IPS-15b (cell line): Measurements from ENCODE around the gene DLGAP1.

ENCODE experiments used
- H3K27me3 ChIP-seq: one replicate; pipeline ENCODE4 v1.6.1; 2013; ENCODE audit warnings: low read length; ENCODE audit not compliant: control insufficient read depth, insufficient read depth
- H3K36me3 ChIP-seq: one replicate; pipeline ENCODE4 v1.6.1; 2013; ENCODE audit warnings: low read length; ENCODE audit not compliant: control insufficient read depth, insufficient read depth
- H3K4me1 ChIP-seq: one replicate; pipeline ENCODE4 v1.6.1; 2013; ENCODE audit warnings: mild to moderate bottlenecking, low read length; ENCODE audit not compliant: control insufficient read depth, insufficient read depth
- H3K4me3 ChIP-seq: one replicate; pipeline ENCODE4 v1.5.1; 2013; ENCODE audit warnings: low read depth, low read length
- H3K9ac ChIP-seq: one replicate; pipeline ENCODE4 v1.6.1; 2013; ENCODE audit warnings: low read depth, mild to moderate bottlenecking, low read length
- H3K9me3 ChIP-seq: one replicate; pipeline ENCODE4 v1.6.1; 2013; ENCODE audit warnings: mild to moderate bottlenecking, low read length; ENCODE audit not compliant: control insufficient read depth, insufficient read depth

DLGAP1 gene

GRCh38 chr18:3892152-3892551 lies 563.0 kb downstream of the DLGAP1 start:
- H3K36me3 ChIP-seq: no peaks in the 10 kb centered on the region
- no peak overlapping the region for H3K9ac ChIP-seq
- no peak overlapping the region for H3K4me3 ChIP-seq

GRCh38 chr18:3891245-3891644 lies 563.9 kb downstream of the DLGAP1 start:
- Histone ChIP-seq H3K27me3 (no peaks in the 10 kb centered on the region), H3K4me3 (no peak overlapping the region), H3K9me3 (no peaks in the 10 kb centered on the region), H3K36me3 (no peaks in the 10 kb centered on the region), H3K4me1 (no peaks in the 10 kb centered on the region), H3K9ac (no peak overlapping the region)

More at GRCh38 chr18:3892152-3892551, 563.0 kb downstream of the DLGAP1 start:
- Histone ChIP-seq H3K27me3 (no peaks in the 10 kb centered on the region), H3K4me1 (no peaks in the 10 kb centered on the region), H3K9me3 (no peaks in the 10 kb centered on the region)

- Histone ChIP-seq H3K27me3 (no peaks in the 10 kb centered on the region), H3K9me3 (no peaks in the 10 kb centered on the region), H3K36me3 (no peaks in the 10 kb centered on the region), H3K4me3 (no peak overlapping the region), H3K9ac (peak overlapping the region; percentile 13), H3K4me1 (no peaks in the 10 kb centered on the region)
These were observed 565.3 kb downstream of the DLGAP1 start for GRCh38 chr18:3889803-3890202.

DNA sequence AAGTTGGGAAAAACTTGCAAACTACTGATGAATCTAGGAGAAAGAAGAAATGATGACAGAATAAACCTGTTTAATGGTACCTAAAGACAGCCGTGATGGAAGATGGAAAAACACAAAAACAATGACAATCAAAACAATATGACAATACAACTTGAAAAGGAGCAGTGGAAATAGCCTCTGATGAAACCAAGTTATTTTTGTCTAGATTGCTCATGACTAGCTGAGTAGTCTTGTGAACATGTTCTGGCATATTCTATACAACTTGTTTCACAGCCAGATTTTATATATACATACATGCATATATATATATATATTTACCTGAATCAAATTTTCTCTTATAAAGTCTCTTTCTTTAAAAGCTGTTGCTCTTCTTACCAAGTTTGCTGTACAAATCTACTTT lies 566.0 kb downstream of the DLGAP1 start:
- no peak overlapping the region for H3K9ac ChIP-seq
- no peaks in the 10 kb centered on the region for H3K27me3 ChIP-seq
- no peaks in the 10 kb centered on the region for H3K9me3 ChIP-seq
- H3K4me1 ChIP-seq: no peaks in the 10 kb centered on the region
- H3K4me3 ChIP-seq: no peak overlapping the region
- no peaks in the 10 kb centered on the region for H3K36me3 ChIP-seq

DNA sequence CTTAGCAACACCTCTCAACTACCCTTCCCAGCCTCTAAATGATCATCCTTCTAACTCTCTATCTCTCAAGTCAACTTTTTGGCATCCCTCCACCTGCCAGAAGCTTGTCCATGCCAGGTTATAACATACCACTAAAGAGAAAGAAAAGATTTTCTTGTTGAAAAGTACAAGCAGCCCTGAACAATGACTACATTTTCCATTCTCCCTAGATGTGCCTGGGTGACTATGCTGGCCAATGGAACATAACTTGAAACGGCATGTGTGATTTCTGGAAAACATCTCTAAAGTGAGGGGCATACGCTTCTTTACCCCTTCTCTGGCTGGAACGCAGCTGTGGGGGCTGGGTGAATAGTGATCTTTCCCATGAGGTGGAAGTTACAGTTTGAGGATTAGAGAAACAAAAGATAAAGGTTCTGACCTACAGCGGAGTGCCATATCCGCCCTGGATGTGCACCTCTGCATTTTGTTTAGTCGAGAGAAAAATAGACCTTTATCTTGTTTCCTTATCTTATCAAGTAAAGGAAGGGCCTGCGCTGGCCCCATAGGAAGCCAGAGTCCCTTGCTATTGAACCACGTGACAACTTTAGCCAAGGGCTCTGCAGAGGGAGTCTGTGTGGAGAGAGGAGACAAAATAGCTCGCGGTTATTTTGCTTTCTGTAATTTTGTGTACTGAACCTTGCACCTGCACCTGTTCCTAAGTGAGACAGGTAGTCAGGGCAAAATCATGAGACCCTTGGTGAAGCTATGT lies 568.4 kb downstream of the DLGAP1 start:
- H3K4me1 ChIP-seq: no peaks in the 10 kb centered on the region
- no peaks in the 10 kb centered on the region for H3K27me3 ChIP-seq
- H3K9me3 ChIP-seq: no peaks in the 10 kb centered on the region
- H3K9ac ChIP-seq: no peak overlapping the region
- no peaks in the 10 kb centered on the region for H3K36me3 ChIP-seq
- no peak overlapping the region for H3K4me3 ChIP-seq

- H3K27me3 ChIP-seq: no peaks in the 10 kb centered on the region
These were observed 569.8 kb downstream of the DLGAP1 start for GRCh38 chr18:3885209-3885792.

GRCh38 chr18:3879836-3880120 lies 575.3 kb downstream of the DLGAP1 start:
- Histone ChIP-seq H3K9me3 (no peaks in the 10 kb centered on the region), H3K4me1 (no peaks in the 10 kb centered on the region), H3K9ac (no peak overlapping the region), H3K27me3 (no peaks in the 10 kb centered on the region), H3K36me3 (peaks cover 7% of the 10 kb centered on the region), H3K4me3 (no peak overlapping the region)

More at GRCh38 chr18:3885209-3885792, 569.8 kb downstream of the DLGAP1 start:
- H3K4me1 ChIP-seq: no peaks in the 10 kb centered on the region
- H3K9me3 ChIP-seq: no peaks in the 10 kb centered on the region
- H3K4me3 ChIP-seq: no peak overlapping the region
- H3K9ac ChIP-seq: no peak overlapping the region
- H3K36me3 ChIP-seq: no peaks in the 10 kb centered on the region

- Histone ChIP-seq H3K36me3 (peaks cover 7% of the 10 kb centered on the region), H3K4me3 (no peak overlapping the region), H3K27me3 (no peaks in the 10 kb centered on the region), H3K9me3 (no peaks in the 10 kb centered on the region), H3K4me1 (peaks cover 3% of the 10 kb centered on the region), H3K9ac (no peak overlapping the region)
These were observed 575.8 kb downstream of the DLGAP1 start for GRCh38 chr18:3879114-3879835.

- H3K27me3 ChIP-seq: no peaks in the 10 kb centered on the region
- no peak overlapping the region for H3K4me3 ChIP-seq
- no peaks in the 10 kb centered on the region for H3K9me3 ChIP-seq
- peaks cover 7% of the 10 kb centered on the region for H3K36me3 ChIP-seq
- peaks cover 8% of the 10 kb centered on the region for H3K4me1 ChIP-seq
- H3K9ac ChIP-seq: no peak overlapping the region
These were observed 576.7 kb downstream of the DLGAP1 start for GRCh38 chr18:3878401-3878800.

GRCh38 chr18:3877678-3878077 lies 577.4 kb downstream of the DLGAP1 start:
- Histone ChIP-seq H3K4me1 (peaks cover 8% of the 10 kb centered on the region), H3K36me3 (peaks cover 7% of the 10 kb centered on the region), H3K9me3 (no peaks in the 10 kb centered on the region), H3K9ac (no peak overlapping the region), H3K27me3 (no peaks in the 10 kb centered on the region), H3K4me3 (no peak overlapping the region)

GRCh38 chr18:3875961-3876360 lies 579.1 kb downstream of the DLGAP1 start:
- Histone ChIP-seq H3K4me1 (peaks cover 8% of the 10 kb centered on the region), H3K9ac (no peak overlapping the region), H3K4me3 (no peak overlapping the region)

GRCh38 chr18:3875376-3875775 lies 579.7 kb downstream of the DLGAP1 start:
- Histone ChIP-seq H3K9me3 (no peaks in the 10 kb centered on the region), H3K27me3 (no peaks in the 10 kb centered on the region), H3K4me1 (peaks cover 8% of the 10 kb centered on the region), H3K4me3 (no peak overlapping the region), H3K36me3 (peaks cover 7% of the 10 kb centered on the region), H3K9ac (no peak overlapping the region)

More at GRCh38 chr18:3875961-3876360, 579.1 kb downstream of the DLGAP1 start:
- Histone ChIP-seq H3K27me3 (no peaks in the 10 kb centered on the region), H3K9me3 (no peaks in the 10 kb centered on the region), H3K36me3 (peaks cover 7% of the 10 kb centered on the region)
